ENCODE data around the gene SDCCAG8.
A peak's percentile ranks its signal among the peaks of the same experiment; 100 is the strongest.

Gene SDCCAG8

GRCh38 chr1:243281672-243282071 lies 25.8 kb downstream of the SDCCAG8 start:
- no peak for DNase-seq

- no peak for DNase-seq
Observed at GRCh38 chr1:243286409-243287122, 30.7 kb downstream of the SDCCAG8 start.

- DNase-seq: no peak
Observed at GRCh38 chr1:243287123-243287460, 31.3 kb downstream of the SDCCAG8 start.

- DNase-seq: no peak
Observed at GRCh38 chr1:243287652-243288051, 31.8 kb downstream of the SDCCAG8 start.

- no peak for DNase-seq
Observed at GRCh38 chr1:243288062-243288461, 32.2 kb downstream of the SDCCAG8 start.

GRCh38 chr1:243291292-243291691 lies 35.5 kb downstream of the SDCCAG8 start:
- no peak for DNase-seq

GRCh38 chr1:243292117-243292516 lies 36.3 kb downstream of the SDCCAG8 start:
- no peak for DNase-seq

- DNase-seq: no peak
Observed at GRCh38 chr1:243293941-243294722, 38.3 kb downstream of the SDCCAG8 start.

- DNase-seq: no peak
Observed at GRCh38 chr1:243294723-243295121, 38.9 kb downstream of the SDCCAG8 start.

GRCh38 chr1:243299069-243299468 lies 43.2 kb downstream of the SDCCAG8 start:
- DNase-seq: no peak

- DNase-seq: no peak
Observed at GRCh38 chr1:243301059-243301458, 45.2 kb downstream of the SDCCAG8 start.

- no peak for DNase-seq
Observed at GRCh38 chr1:243311809-243312208, 56.0 kb downstream of the SDCCAG8 start.

GRCh38 chr1:243312952-243313634 lies 57.3 kb downstream of the SDCCAG8 start:
- peak in 2 of 58 donors; percentile 3 to 33 for DNase-seq

GRCh38 chr1:243313635-243314536 lies 58.0 kb downstream of the SDCCAG8 start:
- DNase-seq: peak in 3 of 58 donors; percentile 2 to 8 (median 6)

- DNase-seq: no peak
Observed at GRCh38 chr1:243315455-243315854, 59.6 kb downstream of the SDCCAG8 start.

GRCh38 chr1:243315893-243316292 lies 60.1 kb downstream of the SDCCAG8 start:
- no peak for DNase-seq

GRCh38 chr1:243316366-243316989 lies 60.6 kb downstream of the SDCCAG8 start:
- DNase-seq: peak in 55 of 58 donors; percentile 12 to 92 (median 67)

GRCh38 chr1:243320224-243320623 lies 64.4 kb downstream of the SDCCAG8 start:
- DNase-seq: no peak

GRCh38 chr1:243322326-243322725 lies 66.5 kb downstream of the SDCCAG8 start:
- DNase-seq: no peak

GRCh38 chr1:243323491-243323890 lies 67.7 kb downstream of the SDCCAG8 start:
- DNase-seq: no peak
